PFSK-1 (cell line): ENCODE data around the gene ITPRID1.

Experiments used
- FOXP2 ChIP-seq: optimal IDR thresholded peaks from 2 replicates; pipeline ENCODE3; 2011; ENCODE audit warnings: borderline replicate concordance, control low read depth, inconsistent platforms; ENCODE audit not compliant: insufficient read depth; ENCODE audit errors: extremely low read length, extremely low read depth
- POLR2AphosphoS5 ChIP-seq: IDR thresholded peaks from 2 replicates; pipeline ENCODE4 v1.6.1; 2012; ENCODE audit warnings: low read depth, mild to moderate bottlenecking, control low read depth, low read length, moderate library complexity
- REST ChIP-seq, 2 experiments: IDR thresholded peaks; 2 replicates each; pipeline versions ENCODE4 v1.6.1 to v1.8.0; 2011 to 2012; ENCODE audit warnings: low read depth in 2 of 2, low read length in 2 of 2, control low read depth in 1 of 2, inconsistent platforms in 1 of 2, mild to moderate bottlenecking in 1 of 2, moderate library complexity in 1 of 2; ENCODE audit not compliant: insufficient read depth in 1 of 2
- SIN3A ChIP-seq: IDR thresholded peaks from 2 replicates; pipeline ENCODE4 v1.6.1; 2012; ENCODE audit warnings: mild to moderate bottlenecking, low read length, moderate library complexity, borderline replicate concordance; ENCODE audit not compliant: insufficient read depth
- TAF1 ChIP-seq: IDR thresholded peaks from 2 replicates; pipeline ENCODE4 v1.6.1; 2012; ENCODE audit warnings: low read length, control low read depth, borderline replicate concordance; ENCODE audit not compliant: insufficient read depth

ITPRID1 gene

GRCh38 chr7:31492086-31492485 lies 21.8 kb upstream of the ITPRID1 start:
- TF ChIP-seq TAF1 (no peak), SIN3A (no peak), POLR2AphosphoS5 (no peak), REST (IDR thresholded peaks at IDR 0.05; ENCODE audit: insufficient read depth in 1 of 2, low read depth in 2 of 2, low read length in 2 of 2) (no peak), FOXP2 (no peak)

DNA sequence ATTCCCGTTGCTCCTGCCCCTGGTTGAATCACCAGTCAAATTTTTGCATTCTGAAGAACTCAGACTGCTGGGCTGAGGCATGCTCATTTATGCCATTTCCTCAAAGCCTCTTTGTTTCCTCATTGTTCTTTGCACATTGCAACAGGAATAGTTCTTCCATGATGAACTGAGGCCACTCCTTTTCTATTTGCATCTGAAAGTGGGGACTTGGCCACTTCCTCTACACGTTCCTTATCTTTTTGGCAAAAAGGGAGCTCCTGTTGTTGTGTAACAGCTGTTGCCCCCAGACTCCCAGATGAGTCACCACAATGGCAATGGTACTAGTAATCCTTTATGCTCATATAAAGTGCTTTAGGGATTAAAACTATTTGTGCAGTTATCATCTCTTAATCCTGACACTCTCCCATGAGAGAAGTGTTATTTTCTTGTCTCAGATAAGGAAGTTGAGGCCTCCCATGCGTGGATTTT lies 20.1 kb upstream of the ITPRID1 start:
- no peak for TF ChIP-seq SIN3A
- no peak for TF ChIP-seq POLR2AphosphoS5
- no peak for TF ChIP-seq REST (IDR thresholded peaks at IDR 0.05; ENCODE audit: insufficient read depth in 1 of 2, low read depth in 2 of 2, low read length in 2 of 2)
- no peak for TF ChIP-seq FOXP2
- TF ChIP-seq TAF1, result no peak

GRCh38 chr7:31494421-31494820 lies 19.5 kb upstream of the ITPRID1 start:
- no peak for TF ChIP-seq SIN3A
- TF ChIP-seq TAF1, result no peak
- TF ChIP-seq REST (IDR thresholded peaks at IDR 0.05; ENCODE audit: insufficient read depth in 1 of 2, low read depth in 2 of 2, low read length in 2 of 2), result no peak
- TF ChIP-seq POLR2AphosphoS5, result no peak
- no peak for TF ChIP-seq FOXP2

DNA sequence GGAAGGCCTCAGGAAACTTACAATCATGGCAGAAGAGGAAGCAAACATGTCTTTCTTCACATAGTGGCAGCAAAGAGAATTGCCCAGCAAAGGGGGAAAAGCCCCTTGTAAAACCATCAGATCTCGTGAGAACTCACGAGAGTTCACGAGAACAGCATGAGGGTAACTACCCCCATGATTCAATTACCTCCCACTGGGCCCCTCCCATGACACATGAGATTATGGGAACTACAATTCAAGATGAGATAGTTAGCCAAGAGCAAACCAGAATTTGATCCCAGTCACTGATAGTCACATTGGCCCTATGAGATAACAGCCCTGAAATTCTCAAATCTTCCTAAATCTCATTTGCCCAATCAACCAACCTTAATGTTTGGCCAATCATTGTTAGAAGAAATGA lies 18.2 kb upstream of the ITPRID1 start:
- no peak for TF ChIP-seq TAF1
- TF ChIP-seq POLR2AphosphoS5, result no peak
- no peak for TF ChIP-seq FOXP2
- TF ChIP-seq SIN3A, result no peak
- no peak for TF ChIP-seq REST (IDR thresholded peaks at IDR 0.05; ENCODE audit: insufficient read depth in 1 of 2, low read depth in 2 of 2, low read length in 2 of 2)

DNA sequence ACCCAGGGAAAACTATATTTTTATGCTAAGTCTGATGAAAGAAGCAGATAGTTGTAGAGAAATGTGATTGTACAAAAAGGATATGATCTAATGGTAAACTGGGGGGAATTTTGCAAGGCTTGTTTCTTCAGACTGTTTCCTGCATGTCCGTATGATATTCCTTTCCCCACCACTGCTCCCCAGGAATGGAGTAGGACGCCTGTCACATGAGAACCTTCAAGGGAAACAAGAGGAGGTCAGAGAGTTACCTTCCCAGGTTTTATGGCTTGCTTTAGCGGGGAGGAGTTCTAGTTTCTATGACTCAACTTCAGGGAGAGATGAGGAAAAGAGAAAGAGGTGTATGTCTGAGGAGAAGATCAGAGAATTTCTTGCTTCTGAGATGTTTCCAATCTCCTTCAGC lies 16.4 kb upstream of the ITPRID1 start:
- TF ChIP-seq POLR2AphosphoS5, result no peak
- TF ChIP-seq TAF1, result no peak
- TF ChIP-seq FOXP2, result no peak
- TF ChIP-seq REST (IDR thresholded peaks at IDR 0.05; ENCODE audit: insufficient read depth in 1 of 2, low read depth in 2 of 2, low read length in 2 of 2), result no peak
- no peak for TF ChIP-seq SIN3A
